HepG2 (cell line): ENCODE data around the gene UBE2M. TPM values are rescaled to one million over a fixed set of nuclear protein-coding genes. Genes with fewer than 3 reads are reported as not detected.

Experiments used
- BRD4 ChIP-seq: sonication (generic); formaldehyde crosslinking; IDR thresholded peaks from 2 replicates; pipeline ENCODE4 v1.4.0; 2020; ENCODE audit warnings: missing genetic modification reagents
- EED ChIP-seq: sonication (generic); formaldehyde crosslinking; IDR thresholded peaks from 2 replicates; pipeline ENCODE4 v1.5.0; 2020; ENCODE audit warnings: mild to moderate bottlenecking, missing genetic modification reagents
- HNRNPL ChIP-seq: fragments of 200-400 bp; formaldehyde crosslinking; IDR thresholded peaks from 2 replicates; pipeline ENCODE4 v1.6.1; 2017; ENCODE audit warnings: mild to moderate bottlenecking, low read depth, low read length
- IKZF1 ChIP-seq: fragments of 450-650 bp; IDR thresholded peaks from 2 replicates; pipeline ENCODE4 v1.7.1; 2016
- MED13 ChIP-seq: sonication (generic); formaldehyde crosslinking; IDR thresholded peaks from 2 replicates; pipeline ENCODE4 v1.5.0; 2020; ENCODE audit warnings: missing genetic modification reagents
- ONECUT2 ChIP-seq: sonication (generic); formaldehyde crosslinking; IDR thresholded peaks from 2 replicates; pipeline ENCODE4 v1.4.0; 2020; ENCODE audit warnings: missing genetic modification reagents
- RELA ChIP-seq: sonication (generic); formaldehyde crosslinking; IDR thresholded peaks from 2 replicates; pipeline ENCODE4 v1.4.0; 2020; ENCODE audit warnings: missing genetic modification reagents
- RXRB ChIP-seq: IDR thresholded peaks from 2 replicates; pipeline ENCODE4 v1.6.1; 2016; ENCODE audit warnings: borderline replicate concordance, missing genetic modification reagents, missing compliant biosample characterization
- SPEN ChIP-seq: sonication (generic); formaldehyde crosslinking; IDR thresholded peaks from 2 replicates; pipeline ENCODE4 v1.5.1; 2020; ENCODE audit warnings: low read depth, mild to moderate bottlenecking, missing genetic modification reagents
- SRSF4 ChIP-seq: fragments of 200-400 bp; formaldehyde crosslinking; IDR thresholded peaks from one replicate; pipeline ENCODE4 v1.6.1; 2018; ENCODE audit warnings: mild to moderate bottlenecking, low read depth, low read length, moderate library complexity; ENCODE audit not compliant: poor library complexity, severe bottlenecking
- ZBTB8A ChIP-seq: sonication (generic); formaldehyde crosslinking; IDR thresholded peaks from 2 replicates; pipeline ENCODE4 v1.4.0; 2020; ENCODE audit warnings: mild to moderate bottlenecking, low read depth, missing genetic modification reagents, borderline replicate concordance
- ZNF10 ChIP-seq: sonication (generic); formaldehyde crosslinking; IDR thresholded peaks from 2 replicates; pipeline ENCODE4 v1.4.0; 2020; ENCODE audit warnings: mild to moderate bottlenecking, low read depth, missing genetic modification reagents, borderline replicate concordance
- ZNF124 ChIP-seq: sonication (generic); formaldehyde crosslinking; IDR thresholded peaks from 2 replicates; pipeline ENCODE4 v1.4.0; 2020; ENCODE audit warnings: missing genetic modification reagents
- ZNF20 ChIP-seq: sonication (generic); formaldehyde crosslinking; IDR thresholded peaks from 2 replicates; pipeline ENCODE4 v1.4.0; 2020; ENCODE audit warnings: mild to moderate bottlenecking, moderate library complexity, missing genetic modification reagents
- ZNF713 ChIP-seq: sonication (generic); formaldehyde crosslinking; IDR thresholded peaks from 2 replicates; pipeline ENCODE4 v1.4.0; 2020; ENCODE audit warnings: mild to moderate bottlenecking, missing genetic modification reagents
- ZNF766 ChIP-seq: sonication (generic); formaldehyde crosslinking; IDR thresholded peaks from 2 replicates; pipeline ENCODE4 v1.5.0; 2020; ENCODE audit warnings: missing genetic modification reagents, borderline replicate concordance
- polyA plus RNA-seq, 8 experiments: library from polyadenylated mRNA; depleted of rRNA in 3 of 8; stranded (reverse) in 7 of 8; unstranded in 1 of 8; fragments of >200 nt; fragmentation: Illumina TruSeq in 4 of 8; extraction: Trizol in 4 of 8; gene quantifications; 2 replicates each; pipeline versions ENCODE4 v1.2.1 to v1.2.3, GENCODE V29; 2011 to 2016; ENCODE audit warnings: low read depth in 4 of 8, missing spikeins in 1 of 8, mixed read lengths in 1 of 8; ENCODE audit not compliant: insufficient read depth in 1 of 8
- total RNA-seq, 5 experiments: library from RNA; depleted of rRNA; stranded (reverse); fragments of >200 nt; fragmentation: Illumina TruSeq; extraction: Trizol; gene quantifications; 2 replicates each; pipeline ENCODE4 v1.2.3, GENCODE V29; 2016; ENCODE audit warnings: low read depth in 1 of 5
- TF ChIP-seq, protein P1 (sequence below), 2 experiments: fragments of 450-650 bp in 1 of 2; sonication (generic) in 1 of 2; formaldehyde crosslinking in 1 of 2; IDR thresholded peaks; 2 replicates each; pipeline versions ENCODE4 v1.6.1 to v1.8.0; 2016 to 2022; ENCODE audit warnings: antibody characterized with exemption in 1 of 2, mild to moderate bottlenecking in 1 of 2, missing genetic modification reagents in 1 of 2
- TF ChIP-seq, protein P2 (sequence below): sonication (generic); formaldehyde crosslinking; IDR thresholded peaks from 2 replicates; pipeline ENCODE4; 2020; ENCODE audit warnings: missing genetic modification reagents, mild to moderate bottlenecking, borderline replicate concordance

The UBE2M gene
- total and polyA plus RNA-seq, 2 of the 13 experiments (the other 11 are each of a cell fraction or from before 2014, with no cell fraction given), result 36.2 to 50.3 TPM

DNA sequence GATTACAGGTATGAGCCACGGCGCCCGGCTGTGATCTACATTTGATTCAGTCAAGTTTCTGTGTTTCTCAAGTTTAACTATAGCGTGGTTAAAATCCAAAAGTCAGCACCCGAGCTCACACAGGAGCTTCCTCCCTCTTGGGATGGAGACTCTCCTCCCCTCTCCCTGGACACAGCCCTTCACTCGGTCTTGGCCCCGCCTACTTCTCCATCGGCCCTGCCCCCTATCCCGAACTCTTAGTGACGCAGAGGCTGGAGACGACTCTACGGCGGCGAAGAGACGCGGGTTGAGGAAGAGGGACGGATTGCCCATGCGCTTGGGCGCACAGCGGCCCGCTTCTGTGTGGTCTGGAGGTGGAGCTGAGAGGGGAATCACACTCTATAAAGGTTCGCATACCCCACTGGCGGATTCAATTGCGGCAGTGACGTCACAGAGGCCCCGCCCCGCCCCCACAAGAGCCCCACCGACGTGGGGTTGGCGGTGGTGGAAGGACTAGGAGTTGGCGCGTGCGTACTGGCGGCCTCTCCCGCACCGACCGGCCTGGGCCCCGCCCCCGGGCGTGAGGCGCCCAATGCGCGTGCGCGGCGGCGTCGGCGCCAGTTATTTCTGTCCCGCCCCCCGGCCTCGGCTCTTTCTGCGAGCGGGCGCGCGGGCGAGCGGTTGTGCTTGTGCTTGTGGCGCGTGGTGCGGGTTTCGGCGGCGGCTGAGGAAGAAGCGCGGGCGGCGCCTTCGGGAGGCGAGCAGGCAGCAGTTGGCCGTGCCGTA is 14.4 kb downstream of the UBE2M start, which contains the start of gene TRIM28 (continued):
- TF ChIP-seq RXRB (0 out of 2 replicates have a peak, but pooled peaks have one; percentile 58), ZNF766 (CRISPR knock-in tag) (peak; percentile 94), ZNF713 (CRISPR knock-in tag) (no peak), BRD4 (CRISPR knock-in tag) (0 out of 2 replicates have a peak, but pooled peaks have one; percentile 51), ZNF10 (no peak), RELA (CRISPR knock-in tag) (no peak), IKZF1 (no peak), HNRNPL (no peak), ZNF20 (CRISPR knock-in tag) (no peak), ONECUT2 (CRISPR knock-in tag) (0 out of 2 replicates have a peak, but pooled peaks have one; percentile 45), ZBTB8A (no peak; the same call in 1 of the 2 replicates), SRSF4 (no peak), MED13 (0 out of 2 replicates have a peak, but pooled peaks have one; percentile 54), ZNF124 (CRISPR knock-in tag) (peak; percentile 84; the same call in 1 of the 2 replicates), SPEN (CRISPR knock-in tag) (peak; percentile 62), EED (CRISPR knock-in tag) (no peak)
- TF ChIP-seq, protein P1, sequence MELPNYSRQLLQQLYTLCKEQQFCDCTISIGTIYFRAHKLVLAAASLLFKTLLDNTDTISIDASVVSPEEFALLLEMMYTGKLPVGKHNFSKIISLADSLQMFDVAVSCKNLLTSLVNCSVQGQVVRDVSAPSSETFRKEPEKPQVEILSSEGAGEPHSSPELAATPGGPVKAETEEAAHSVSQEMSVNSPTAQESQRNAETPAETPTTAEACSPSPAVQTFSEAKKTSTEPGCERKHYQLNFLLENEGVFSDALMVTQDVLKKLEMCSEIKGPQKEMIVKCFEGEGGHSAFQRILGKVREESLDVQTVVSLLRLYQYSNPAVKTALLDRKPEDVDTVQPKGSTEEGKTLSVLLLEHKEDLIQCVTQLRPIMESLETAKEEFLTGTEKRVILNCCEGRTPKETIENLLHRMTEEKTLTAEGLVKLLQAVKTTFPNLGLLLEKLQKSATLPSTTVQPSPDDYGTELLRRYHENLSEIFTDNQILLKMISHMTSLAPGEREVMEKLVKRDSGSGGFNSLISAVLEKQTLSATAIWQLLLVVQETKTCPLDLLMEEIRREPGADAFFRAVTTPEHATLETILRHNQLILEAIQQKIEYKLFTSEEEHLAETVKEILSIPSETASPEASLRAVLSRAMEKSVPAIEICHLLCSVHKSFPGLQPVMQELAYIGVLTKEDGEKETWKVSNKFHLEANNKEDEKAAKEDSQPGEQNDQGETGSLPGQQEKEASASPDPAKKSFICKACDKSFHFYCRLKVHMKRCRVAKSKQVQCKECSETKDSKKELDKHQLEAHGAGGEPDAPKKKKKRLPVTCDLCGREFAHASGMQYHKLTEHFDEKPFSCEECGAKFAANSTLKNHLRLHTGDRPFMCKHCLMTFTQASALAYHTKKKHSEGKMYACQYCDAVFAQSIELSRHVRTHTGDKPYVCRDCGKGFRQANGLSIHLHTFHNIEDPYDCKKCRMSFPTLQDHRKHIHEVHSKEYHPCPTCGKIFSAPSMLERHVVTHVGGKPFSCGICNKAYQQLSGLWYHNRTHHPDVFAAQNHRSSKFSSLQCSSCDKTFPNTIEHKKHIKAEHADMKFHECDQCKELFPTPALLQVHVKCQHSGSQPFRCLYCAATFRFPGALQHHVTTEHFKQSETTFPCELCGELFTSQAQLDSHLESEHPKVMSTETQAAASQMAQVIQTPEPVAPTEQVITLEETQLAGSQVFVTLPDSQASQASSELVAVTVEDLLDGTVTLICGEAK (IDR thresholded peaks at IDR 0.05), result no peak
- TF ChIP-seq, protein P1 (CRISPR knock-in tag; IDR thresholded peaks at IDR 0.05), result peak; percentile 26; the same call in 1 of the 2 replicates
- TF ChIP-seq, protein P2, sequence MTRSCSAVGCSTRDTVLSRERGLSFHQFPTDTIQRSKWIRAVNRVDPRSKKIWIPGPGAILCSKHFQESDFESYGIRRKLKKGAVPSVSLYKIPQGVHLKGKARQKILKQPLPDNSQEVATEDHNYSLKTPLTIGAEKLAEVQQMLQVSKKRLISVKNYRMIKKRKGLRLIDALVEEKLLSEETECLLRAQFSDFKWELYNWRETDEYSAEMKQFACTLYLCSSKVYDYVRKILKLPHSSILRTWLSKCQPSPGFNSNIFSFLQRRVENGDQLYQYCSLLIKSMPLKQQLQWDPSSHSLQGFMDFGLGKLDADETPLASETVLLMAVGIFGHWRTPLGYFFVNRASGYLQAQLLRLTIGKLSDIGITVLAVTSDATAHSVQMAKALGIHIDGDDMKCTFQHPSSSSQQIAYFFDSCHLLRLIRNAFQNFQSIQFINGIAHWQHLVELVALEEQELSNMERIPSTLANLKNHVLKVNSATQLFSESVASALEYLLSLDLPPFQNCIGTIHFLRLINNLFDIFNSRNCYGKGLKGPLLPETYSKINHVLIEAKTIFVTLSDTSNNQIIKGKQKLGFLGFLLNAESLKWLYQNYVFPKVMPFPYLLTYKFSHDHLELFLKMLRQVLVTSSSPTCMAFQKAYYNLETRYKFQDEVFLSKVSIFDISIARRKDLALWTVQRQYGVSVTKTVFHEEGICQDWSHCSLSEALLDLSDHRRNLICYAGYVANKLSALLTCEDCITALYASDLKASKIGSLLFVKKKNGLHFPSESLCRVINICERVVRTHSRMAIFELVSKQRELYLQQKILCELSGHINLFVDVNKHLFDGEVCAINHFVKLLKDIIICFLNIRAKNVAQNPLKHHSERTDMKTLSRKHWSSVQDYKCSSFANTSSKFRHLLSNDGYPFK (CRISPR knock-in tag), result peak; percentile 58; the same call in 1 of the 2 replicates
